GM21526 (cell line): Measurements from ENCODE around the gene HOXA6.

Experiments
- ATAC-seq: cut with Tn5 transposase; IDR thresholded peaks from one replicate; pipeline ENCODE4 v1.9.1; 2021; ENCODE audit warnings: moderate library complexity; ENCODE audit not compliant: unreplicated experiment, low FRiP score

The HOXA6 gene

DNA sequence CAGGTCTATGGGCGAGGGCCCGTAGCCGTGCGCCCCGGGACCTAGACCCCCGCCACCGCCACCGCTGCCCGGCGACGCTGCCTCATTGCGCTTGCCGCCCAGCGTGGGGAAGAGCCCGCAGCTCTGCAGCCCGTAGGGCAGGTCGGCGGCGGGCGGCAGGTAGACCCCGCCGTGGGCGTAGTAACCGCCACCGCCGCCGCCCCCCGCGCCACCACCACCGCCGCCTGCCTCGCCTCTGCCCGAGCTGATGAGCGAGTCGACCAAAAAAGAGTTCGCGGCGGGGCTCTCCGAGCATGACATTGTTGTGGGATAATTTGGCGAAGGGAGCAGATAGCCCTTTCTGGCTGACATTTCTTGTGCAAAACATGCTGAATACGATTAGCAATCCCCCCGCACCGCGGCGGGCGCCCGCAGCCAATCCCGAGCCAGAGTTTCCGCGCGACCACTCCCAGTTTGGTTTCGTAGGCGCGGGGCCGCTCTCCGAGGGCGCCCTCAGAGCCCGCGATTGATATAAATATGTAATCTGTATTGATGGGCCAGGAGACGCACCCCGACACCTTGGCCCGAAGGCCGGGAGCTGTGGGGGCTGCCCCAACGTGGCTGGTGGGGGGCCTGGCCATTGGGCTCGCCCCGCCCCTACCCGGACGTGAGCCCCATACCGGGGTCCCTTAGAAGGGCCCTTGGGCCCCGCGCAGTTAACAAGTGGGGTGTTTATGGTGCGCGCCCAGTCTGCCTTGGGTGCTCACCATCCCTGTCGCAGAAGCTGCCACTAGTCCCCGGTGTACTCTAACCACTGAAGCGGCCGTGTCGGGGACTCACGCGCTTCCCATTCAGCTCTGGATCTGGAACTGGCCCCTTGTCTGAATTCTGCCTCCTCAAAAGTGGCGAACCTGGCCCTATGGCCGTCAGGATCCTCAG lies 26.6 kb upstream of the HOXA6 start, which contains the start of gene HOXA10:
TSS of gene HOXA10 (minus strand) at position 365 of the 918 bp plus-strand sequence. CDS start at position 351, 14 bp downstream.
- no peak for ATAC-seq

DNA sequence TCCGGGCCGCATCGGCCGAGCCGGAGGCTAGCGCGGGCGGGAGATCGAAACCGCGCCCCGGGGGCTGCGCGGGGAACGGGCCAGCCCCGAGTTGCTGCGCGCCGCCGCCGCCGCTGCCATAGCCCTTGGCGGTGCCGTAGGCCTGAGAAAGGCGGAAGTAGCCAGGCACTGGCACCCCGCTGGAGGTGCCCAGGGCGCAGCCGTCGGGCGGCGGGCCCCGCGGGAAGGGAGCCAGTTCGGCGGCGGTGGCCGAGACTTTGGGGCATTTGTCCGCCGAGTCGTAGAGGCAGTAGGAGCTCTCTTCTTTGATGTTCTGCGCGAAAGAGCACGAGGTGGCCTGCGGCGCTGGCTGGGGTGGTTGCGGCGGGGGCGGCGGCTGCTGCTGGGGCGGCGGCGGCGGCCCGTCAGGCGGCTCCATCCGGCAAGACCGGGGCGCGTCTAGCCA lies 26.0 kb upstream of the HOXA6 start:
- no peak for ATAC-seq

DNA sequence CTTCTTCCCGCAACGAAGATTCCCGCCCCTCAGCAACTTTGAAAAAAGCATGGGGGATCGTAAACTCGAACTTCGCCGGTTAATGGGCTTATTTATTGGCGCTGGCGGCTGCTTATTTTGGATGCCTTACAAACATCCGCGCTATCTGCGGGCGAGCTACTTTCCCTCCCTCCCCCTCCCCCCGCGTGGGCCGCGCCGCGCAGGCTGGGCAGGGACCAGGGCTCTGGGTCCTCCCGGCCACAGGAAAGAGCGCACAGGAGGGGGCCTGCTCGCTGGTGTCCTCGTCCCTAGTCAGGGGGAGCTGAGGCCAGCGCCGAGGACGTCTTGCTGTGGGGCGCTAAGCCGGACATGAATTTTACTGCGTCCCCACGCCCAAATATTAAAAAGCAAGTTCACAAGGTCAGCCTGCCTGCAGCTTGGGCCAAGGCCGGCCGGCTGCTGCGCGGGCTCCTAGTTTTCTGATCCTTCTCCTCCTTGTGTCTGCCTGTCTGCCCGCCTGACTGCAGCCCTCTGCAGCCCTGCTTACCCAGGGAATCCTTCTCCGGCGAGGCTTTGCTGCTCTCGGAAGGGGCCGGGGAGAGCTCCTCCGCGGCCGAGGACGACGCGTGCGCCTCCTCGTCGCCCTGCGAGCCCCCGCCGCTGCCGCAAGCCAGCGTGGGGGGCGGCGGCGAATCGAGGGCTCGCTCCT lies 25.4 kb upstream of the HOXA6 start:
- no peak for ATAC-seq

DNA sequence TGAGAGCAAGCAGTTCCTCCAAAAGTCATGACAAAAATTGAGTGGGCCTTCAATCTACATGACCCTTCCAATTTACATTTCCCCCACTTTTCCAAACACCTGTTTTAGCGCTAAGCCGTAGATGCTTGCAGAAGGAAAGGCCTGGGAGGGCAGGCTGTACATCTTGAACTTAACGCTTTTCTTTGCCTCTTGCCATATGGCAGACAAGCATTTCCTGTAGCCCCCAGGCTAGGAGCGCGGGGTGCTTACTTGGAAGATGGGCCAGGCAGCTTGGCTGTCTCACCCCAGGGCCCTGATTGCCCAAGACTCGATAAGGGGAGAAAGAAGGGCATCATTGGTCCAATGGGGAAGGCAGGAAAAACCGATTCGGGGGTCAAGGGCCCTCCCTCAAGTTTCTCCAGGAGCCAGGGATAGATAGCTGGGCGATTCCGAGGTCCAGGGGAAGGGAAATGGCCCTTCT lies 24.8 kb upstream of the HOXA6 start:
- no peak for ATAC-seq

DNA sequence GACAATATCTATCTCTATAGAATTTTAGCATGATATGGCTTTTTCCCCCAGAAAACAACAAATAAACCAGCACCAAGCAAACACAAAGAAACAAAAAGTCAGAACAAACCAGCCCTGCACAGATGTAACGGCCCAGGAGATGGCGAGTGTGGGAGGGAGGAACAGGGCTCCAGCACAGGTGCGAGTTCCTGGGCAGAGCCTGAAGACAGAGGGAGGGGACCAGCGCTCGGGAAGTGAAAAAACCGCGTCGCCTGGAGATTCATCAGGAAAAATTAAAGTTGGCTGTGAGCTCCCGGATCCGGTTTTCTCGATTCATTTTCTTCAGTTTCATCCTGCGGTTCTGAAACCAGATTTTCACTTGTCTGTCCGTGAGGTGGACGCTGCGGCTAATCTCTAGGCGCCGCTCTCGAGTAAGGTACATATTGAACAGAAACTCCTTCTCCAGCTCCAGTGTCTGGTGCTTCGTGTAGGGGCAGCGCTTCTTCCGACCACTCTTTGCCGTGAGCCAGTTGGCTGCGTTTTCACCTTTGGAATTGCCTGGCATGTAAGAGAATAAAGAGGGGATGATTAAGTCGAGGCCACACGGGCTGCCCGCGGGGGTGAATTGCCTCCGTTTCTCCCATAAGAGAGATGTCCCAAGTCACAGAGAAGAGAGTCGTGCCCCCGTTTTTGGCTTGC lies 24.2 kb upstream of the HOXA6 start:
- ATAC-seq = no peak

DNA sequence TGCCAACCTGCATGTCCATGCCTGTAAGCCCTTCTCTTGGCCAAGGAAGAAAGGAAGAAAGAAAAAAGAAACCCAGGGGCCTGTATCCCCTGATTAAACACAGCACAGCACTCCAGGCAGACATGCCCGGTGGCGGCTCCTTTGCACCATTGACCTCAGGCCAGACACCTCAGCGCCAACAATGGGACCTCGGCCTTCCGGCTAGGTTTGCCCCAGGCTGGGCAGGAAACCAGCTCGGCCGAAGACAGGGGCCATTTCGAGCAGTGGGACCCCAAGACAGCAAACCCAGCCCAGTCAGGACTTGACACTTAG lies 23.7 kb upstream of the HOXA6 start:
- ATAC-seq = no peak

DNA sequence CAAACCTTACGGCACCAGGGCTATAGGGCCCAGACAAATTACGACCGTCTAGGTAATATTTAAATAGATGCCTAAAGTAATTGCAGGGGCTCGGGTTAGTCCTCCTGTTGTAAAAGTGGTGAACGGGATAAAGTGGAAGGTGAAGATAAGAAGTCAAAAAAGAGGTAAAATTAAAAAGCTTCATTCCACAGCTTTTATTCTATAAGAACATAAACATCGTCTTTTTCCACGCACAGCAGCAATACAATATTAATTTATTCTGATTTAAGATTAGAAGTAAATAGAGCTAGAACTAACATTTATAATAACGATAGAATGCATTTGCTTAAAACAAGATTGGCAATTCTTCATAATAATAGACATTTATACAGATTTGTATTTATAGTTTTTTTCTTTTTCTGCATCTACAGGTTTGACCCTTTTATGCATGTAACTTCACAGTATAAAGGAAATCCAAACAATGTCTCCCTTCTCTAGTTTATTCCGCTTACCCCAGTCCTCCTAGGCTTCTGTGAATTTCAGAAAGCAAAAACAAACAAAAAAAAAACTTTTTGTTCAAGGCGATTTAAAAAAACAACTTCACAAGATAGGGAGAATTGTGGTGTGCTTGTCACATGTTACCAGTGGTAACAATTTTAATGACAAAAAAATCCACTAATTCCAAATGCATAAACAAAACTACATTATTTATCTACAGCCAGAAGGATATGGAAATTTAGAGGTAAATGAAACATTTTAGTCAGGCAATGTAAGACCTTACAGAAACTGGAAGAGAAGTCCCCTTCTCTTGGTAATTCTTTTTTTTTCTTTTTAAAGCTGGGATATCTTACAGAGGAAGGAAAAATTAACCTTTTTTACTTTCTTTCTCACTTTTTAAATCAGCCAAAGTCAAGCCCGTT lies 23.1 kb upstream of the HOXA6 start:
- no peak for ATAC-seq

DNA sequence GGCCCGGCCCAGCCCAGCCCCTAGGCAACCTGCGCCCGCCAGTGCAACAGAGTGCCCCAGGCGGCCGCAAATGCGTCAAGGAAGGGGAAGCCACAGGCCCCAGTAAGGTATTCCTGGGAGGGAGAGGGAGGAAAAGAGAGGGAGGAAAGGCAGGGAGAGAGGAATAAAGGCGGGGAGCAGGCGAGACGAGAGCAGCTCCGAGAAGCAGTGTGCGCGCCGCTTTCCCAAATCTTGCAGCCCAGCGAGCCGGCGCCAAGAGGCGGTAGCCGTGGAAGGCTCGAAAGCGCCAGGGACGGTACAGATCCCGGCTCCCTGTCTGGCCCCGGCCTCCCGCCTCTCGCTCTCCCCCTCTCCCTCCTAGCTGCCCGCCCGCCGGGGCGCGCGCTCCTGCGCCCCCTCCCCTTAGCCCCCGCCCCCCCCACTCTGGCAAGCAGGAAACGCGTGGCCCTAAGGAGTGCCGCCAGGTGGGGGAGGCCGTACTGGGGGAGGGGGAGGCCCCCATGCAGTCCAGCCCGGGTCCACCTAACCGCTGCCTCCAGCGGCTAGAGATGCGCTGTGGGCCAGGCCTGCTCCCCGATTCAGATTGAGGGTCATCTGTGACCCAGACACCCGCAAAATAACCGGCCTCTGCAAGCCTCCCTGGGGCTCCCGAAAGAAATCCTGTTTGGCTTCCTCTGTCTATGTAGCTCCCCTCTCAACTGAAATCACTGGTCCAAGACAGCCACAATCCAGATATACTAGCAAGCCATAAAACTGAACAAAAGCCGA lies 22.3 kb upstream of the HOXA6 start:
- no peak for ATAC-seq

DNA sequence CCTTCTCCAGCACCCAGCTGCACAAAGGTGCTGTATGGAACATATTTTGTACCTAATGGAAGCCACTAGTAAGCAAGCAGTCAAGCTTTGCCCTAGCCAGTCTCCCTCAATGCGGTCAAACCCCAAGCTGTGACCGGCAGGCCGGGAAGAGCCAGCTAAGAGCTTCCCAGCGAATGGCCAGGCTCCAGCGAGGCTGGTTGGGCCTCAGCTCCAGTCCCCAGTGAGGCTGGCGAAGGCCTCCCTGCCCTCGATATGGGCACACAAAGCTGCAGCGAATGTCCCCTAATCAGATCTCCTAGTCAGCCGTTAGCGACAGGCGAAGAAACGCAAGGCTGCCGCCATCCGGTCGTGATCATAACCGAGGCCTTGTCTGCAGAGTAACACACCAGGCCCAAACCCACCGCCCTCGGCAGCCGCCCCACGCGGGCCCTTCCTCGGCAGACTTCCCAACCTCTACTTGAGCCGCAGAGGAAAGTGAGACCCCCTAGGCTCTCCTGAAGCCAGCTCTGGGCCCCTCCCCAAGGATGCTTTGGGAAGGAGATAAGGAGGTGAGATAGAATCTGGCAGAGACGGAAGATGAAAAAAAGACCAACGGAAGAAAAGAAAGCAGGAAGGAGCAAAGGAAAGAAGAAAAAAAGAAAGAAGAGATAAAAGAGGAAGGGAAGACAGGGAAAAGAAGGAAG lies 20.8 kb upstream of the HOXA6 start:
- no peak for ATAC-seq

DNA sequence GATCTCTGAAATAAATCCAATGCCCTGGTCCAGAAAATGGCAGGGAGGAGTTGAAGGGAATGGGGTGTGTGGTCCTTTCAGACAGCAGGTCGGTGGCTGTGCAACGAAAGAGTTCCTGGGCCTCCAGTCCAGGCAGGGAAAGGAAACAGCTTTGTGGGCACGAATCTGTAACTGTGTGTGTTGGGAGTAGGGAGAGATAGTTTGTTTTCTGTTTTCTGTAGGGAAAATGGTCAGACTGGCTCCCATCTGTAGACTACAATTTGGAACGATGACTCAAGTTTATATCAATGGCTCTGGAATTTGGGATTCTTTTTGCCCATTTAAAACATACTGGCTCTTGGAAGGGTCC lies 20.3 kb upstream of the HOXA6 start:
- no peak for ATAC-seq

DNA sequence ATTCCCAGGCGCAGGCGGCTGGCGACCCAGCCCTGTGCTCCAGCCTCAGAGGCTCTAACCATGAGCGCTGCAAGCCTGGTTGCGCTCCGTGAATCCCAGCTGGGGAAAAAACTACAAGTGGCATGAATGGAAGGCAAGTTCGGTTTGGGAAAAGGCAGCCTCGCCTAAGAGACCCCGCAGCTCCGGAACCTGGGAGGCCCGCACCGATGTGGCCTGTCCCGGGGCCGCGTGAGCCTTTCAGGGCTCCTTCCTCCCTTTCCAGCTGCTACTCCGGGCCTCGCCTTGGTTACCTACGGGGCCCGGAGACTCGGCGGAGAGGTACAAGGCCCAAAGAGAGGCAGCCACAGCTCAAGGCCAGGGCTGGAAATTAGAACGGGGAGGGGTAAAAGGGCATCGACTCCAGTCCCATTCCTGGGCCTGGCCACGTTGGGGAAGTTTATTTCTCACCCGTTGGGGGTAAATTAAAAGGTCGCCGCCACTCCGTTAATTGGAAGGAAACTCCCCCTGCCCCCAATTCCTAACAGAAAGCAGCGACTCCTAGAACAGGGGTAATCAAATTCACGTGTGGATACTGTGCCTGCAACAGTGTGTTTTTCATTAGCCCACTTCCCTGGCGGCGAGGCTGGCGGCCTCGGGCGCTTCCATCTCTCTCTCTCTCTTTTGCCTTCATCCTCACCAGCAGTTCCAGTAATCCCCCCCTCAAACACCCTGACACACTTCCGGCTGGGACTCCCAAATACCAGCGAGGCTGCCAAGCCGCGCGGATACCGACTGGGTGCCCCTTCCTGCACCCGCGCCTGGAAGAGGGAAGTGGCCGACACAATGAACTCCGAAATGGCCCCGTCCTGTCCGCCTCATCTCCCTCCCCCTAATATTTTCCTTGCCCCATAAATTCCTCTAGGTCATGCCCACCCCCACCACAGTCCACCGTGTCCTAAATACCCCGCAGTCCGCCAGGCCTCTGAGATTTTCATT lies 19.2 kb upstream of the HOXA6 start:
- no peak for ATAC-seq

DNA sequence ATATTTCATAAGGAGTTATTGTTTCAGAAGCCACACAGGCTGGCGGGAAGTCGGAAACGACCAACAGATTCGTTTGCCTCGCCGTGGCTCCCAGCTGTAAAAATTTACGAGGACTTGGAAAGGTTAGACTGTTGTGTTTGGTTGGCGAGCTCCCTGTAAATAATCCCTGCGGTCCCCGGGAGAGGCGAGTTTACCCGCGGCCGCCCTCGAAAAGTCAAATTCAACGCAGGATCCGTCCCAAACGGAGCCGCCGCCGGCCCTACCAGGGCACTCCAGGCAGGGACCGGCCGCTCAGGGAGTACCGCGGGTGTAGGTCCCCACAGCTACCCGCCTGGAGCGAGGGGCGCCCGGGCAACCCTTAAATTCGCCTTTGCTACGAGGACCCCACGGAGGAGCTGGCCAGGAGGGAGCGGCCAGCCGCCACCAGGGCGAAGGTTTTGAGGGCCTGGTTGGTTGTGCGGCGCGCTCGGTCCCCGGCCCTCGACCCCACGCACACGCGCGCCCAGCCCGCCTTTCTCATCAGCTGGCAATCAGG lies 18.5 kb upstream of the HOXA6 start:
- ATAC-seq = no peak

DNA sequence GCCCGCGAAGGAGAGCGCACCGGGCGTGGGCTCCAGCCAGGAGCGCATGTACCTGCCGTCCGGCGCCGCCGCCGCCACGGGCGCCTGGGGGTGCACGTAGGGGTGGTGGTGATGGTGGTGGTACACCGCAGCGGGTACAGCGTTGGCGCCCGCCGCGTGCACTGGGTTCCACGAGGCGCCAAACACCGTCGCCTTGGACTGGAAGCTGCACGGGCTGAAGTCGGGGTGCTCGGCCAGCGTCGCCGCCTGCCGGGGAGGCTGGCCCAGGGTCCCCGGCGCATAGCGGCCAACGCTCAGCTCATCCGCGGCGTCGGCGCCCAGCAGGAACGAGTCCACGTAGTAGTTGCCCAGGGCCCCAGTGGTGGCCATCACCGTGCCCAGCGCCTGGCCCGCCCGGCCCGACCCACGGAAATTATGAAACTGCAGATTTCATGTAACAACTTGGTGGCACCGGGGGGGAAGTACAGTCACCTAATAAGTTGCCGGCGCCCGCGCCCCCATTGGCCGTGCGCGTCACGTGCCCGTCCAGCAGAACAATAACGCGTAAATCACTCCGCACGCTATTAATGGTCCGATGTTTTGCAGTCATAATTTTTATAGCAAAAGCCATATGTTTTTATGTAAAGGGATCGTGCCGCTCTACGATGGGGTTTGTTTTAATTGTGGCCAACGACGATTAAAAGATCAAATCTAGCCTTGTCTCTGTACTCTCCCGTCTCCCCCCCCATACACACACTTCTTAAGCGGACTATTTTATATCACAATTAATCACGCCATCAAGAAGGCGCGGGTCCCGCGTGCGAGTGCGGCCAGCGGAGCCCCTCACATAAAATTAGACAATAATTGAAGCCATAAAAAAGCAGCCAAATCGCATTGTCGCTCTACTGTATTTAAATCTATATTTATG lies 17.8 kb upstream of the HOXA6 start, which contains the start of gene HOXA9:
TSS of gene HOXA9 (minus strand) at position 449 of the 907 bp plus-strand sequence. CDS start at position 369, 80 bp downstream.
- ATAC-seq = no peak

DNA sequence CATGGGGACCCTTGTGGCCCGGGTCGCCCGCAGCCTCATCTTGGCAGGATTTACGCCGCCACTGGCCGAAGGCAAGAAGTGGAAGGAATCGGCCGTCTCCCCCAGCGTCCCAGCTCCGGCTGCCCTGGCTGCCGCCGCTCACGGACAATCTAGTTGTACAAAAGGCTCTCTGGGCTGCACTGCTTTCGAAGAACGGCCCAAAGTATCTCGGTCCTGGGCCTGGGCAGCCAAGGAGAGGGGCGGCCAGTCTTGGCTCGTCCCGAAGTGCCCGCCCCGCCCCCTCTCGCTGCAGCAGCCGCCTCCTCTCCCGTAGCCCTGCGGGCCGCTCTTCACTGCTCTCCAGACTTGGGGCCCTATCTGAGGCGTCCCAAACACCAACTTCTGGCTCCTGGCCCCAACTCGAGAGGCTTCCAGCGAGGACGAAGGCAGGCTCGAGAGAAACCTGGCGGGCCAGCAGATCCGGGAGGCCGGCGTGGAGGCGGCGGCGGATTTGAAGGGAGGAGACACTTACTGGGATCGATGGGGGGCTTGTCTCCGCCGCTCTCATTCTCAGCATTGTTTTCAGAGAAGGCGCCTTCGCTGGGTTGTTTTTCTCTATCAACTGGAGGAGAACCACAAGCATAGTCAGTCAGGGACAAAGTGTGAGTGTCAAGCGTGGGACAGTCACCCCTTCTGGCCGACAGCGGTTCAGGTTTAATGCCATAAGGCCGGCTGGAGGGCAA lies 17.0 kb upstream of the HOXA6 start:
- no peak for ATAC-seq

DNA sequence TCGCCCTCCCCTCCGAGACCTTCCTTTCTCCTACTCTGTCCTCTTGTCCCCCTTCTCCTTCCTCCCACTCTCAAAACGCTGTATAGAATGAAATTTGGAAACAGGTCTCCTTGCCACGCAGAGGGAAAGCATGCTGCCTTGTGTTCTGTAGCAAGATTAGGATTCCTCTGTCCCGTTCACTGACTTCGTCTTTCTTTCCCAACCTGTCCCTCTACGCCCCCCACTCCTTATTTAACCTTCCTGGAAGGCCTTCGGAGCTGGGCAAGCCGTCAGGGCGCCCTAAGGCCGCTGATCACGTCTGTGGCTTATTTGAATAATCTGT lies 16.4 kb upstream of the HOXA6 start:
- ATAC-seq = no peak
